SK-N-MC (cell line): ENCODE measurements around the gene FIBCD1.

Experiments used
- DNase-seq: peaks from one replicate; pipeline ENCODE4 v3.0.0-alpha.2; 2011; ENCODE audit warnings: low read depth, low spot score
- H3K27ac ChIP-seq: fragments of 200-600 bp; sonication (generic); 2 replicates; pipeline ENCODE4 v1.5.1; 2016; ENCODE audit warnings: mixed run types
- H3K36me3 ChIP-seq: fragments of 200-600 bp; sonication (generic); 2 replicates; pipeline ENCODE4 v1.6.1; 2017; ENCODE audit warnings: antibody characterized with exemption, low read length, mixed read lengths; ENCODE audit not compliant: insufficient read depth
- H3K4me3 ChIP-seq: fragments of 200-600 bp; sonication (generic); 2 replicates; pipeline ENCODE4 v1.5.1; 2016
- H3K9ac ChIP-seq: fragments of 200-600 bp; sonication (generic); 2 replicates; pipeline ENCODE4 v1.8.0; 2017; ENCODE audit warnings: mixed run types, mixed read lengths; ENCODE audit not compliant: insufficient read length
- H3K9me3 ChIP-seq: fragments of 200-600 bp; sonication (generic); 2 replicates; pipeline ENCODE4 v1.6.1; 2017; ENCODE audit warnings: low read depth, mild to moderate bottlenecking, antibody characterized with exemption, low read length, moderate library complexity, mixed read lengths
- EZH2 ChIP-seq: fragments of 200-600 bp; sonication (generic); IDR thresholded peaks from one replicate; pipeline ENCODE4 v1.6.1; 2017; ENCODE audit warnings: antibody characterized with exemption
- FOXP2 ChIP-seq: optimal IDR thresholded peaks from 2 replicates; pipeline ENCODE3; 2011; ENCODE audit warnings: mild to moderate bottlenecking, moderate library complexity; ENCODE audit not compliant: insufficient read depth; ENCODE audit errors: extremely low read length, control extremely low read depth
- POLR2AphosphoS5 ChIP-seq: IDR thresholded peaks from 2 replicates; pipeline ENCODE4 v1.6.1; 2012; ENCODE audit warnings: mild to moderate bottlenecking, low read depth, low read length, borderline replicate concordance

FIBCD1 gene

DNA sequence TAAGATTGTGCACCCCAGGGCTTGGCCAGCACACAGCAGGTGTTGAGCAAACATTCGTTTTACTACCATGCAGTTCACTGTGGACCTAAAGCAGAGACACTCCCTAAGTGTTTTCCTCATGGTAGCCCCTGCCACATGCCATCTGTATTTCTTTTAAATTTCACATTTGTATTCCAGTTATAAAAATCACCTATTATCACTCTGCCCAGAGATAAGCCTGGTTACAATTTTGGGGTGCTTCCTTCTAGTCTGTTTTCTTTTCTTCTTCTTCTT lies 10.9 kb upstream of the FIBCD1 start:
- Histone ChIP-seq H3K36me3 (no peaks in the 10 kb centered on the region), H3K9ac (no peak overlapping the region), H3K9me3 (no peaks in the 10 kb centered on the region), H3K27ac (no peak overlapping the region), H3K4me3 (no peak overlapping the region)
- DNase-seq, result no peak
- TF ChIP-seq EZH2 (no peak), FOXP2 (no peak)

DNA sequence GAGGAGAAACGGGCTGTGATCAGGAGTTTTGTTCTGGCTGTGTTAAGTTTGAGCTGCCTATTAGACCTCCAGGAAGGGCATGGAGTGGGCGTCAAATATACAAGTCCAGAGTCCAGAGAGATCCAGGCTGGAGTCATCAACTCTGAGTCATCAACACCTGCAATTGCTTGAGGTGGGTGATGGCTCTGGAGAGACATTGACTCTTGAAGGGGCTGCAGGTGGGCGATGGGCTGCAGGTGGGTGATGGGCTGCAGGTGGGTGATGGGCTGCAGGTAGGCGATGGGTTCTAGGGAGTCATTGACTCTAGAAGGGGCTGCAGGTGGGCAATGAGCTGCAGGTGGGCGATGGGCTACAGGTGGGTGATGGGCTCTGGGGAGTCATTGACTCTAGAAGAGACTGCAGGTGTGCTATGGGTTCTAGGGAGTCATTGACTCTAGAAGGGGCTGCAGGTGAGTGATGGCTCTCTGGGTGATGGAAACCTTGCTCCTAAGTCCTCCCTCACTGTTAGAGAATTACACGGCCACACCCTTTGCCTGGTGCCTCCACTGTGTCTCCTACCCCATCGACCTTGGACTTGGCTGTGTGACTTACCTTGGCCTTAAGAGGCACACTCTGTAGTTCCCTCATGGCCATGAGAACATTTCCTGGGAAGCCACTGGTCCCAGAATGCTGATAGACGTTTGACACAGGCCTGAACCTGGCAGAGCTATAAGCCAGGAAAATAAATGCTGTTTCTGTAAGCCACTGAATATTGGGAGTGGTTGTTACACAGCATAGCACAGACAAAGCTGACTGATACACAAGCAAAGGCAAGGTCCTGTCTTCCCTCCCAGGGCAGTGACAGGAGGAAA lies 10.4 kb upstream of the FIBCD1 start:
- TF ChIP-seq FOXP2 (no peak), POLR2AphosphoS5 (no peak), EZH2 (no peak)
- no peak for DNase-seq
- Histone ChIP-seq H3K9me3 (no peaks in the 10 kb centered on the region), H3K36me3 (no peaks in the 10 kb centered on the region), H3K27ac (no peak overlapping the region), H3K9ac (no peak overlapping the region), H3K4me3 (no peak overlapping the region)

DNA sequence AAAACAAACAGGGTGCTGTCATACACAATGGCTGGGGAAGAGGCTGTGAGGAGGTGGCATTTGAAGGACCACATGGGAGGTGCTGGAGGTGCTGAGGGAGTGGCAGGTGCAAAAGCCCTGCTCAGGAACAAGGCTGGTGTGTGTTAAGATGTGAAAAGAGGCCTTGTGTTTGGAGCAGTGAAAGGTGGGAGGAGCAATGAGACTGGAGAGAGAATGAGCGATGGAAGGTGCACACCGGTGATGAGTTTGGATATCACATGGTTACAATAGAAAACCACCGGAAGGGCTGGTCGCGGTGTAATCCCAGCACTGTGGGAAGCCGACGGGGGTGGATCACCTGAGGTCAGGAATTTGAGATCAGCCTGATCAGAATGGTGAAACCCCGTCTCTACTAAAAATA lies 9.2 kb upstream of the FIBCD1 start:
- Histone ChIP-seq H3K9ac (no peak overlapping the region), H3K4me3 (no peak overlapping the region), H3K9me3 (no peaks in the 10 kb centered on the region), H3K36me3 (no peaks in the 10 kb centered on the region), H3K27ac (no peak overlapping the region)
- no peak for DNase-seq
- TF ChIP-seq FOXP2 (no peak), EZH2 (no peak), POLR2AphosphoS5 (no peak)

DNA sequence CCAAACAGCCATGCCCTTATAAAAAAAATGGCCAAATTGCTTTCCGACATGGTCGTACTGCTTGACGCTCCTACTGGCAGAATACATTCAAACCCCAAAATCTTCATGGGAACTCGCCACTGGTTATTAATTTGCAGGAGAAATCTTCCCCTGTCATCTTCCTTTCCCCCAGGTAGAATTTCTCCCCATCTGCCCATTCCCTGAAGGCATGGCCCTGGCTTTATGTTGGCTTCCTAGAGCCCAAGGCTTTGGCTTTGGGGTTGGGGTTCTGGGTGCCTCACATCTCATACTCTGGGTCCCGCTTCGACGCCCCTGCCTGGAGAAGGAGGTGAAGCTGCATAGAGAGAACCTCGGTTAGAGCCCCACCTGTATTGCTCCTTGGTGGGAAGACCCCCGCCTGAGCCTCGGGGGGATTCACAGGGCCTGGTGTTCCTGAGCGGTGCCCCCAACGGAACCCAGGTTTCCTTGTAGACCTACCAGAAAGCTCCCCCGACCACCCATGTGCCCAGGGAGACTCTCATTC lies 8.6 kb upstream of the FIBCD1 start:
- H3K9ac ChIP-seq, result no peak overlapping the region
- no peak for DNase-seq
- H3K36me3 ChIP-seq, result no peaks in the 10 kb centered on the region
- TF ChIP-seq FOXP2 (no peak), EZH2 (no peak), POLR2AphosphoS5 (no peak)
- H3K9me3 ChIP-seq, result no peaks in the 10 kb centered on the region
- no peak overlapping the region for H3K27ac ChIP-seq
- H3K4me3 ChIP-seq, result no peak overlapping the region

DNA sequence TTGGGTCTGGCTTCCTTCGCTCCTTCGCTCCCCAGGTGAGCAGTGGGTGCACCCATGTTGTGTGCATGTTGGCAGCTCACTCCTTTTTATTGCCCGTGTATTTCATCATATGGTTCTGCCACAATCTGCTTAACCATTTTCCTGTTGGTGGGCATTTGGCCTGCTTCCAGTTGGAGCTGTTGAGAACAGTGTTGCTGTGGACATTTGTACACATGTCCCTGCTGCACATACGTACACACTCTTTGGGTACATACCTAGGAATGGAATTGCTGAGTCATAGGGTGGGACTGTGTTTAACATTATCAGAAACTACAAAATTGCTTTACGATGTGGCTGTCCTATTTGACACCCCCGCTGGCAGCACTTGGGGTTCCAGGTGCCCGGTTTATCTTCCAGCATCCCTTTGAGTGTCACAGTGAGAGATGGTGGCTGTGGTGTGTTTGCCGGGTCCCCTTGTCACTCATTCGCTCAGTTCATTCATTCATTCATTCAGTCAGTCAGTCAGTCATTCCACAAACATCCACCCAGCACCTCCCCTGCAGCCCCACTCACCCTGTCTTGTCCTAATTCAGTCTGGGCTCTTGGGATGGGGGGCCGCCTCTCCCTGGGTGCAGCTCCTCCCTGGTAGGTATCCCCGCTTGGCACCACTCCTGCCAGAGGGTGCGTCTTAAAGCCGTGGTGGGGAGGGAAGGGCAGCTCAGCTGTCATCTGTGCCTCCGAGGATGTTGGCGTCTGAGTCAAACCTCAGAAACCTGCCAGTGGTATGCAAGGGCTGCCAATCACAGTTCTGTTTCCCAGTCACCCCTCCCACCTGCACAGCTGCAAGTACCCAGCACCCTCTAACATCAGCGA lies 7.9 kb upstream of the FIBCD1 start:
- no peak overlapping the region for H3K4me3 ChIP-seq
- no peak for TF ChIP-seq POLR2AphosphoS5
- TF ChIP-seq EZH2, result no peak
- TF ChIP-seq FOXP2, result no peak
- H3K9me3 ChIP-seq, result no peaks in the 10 kb centered on the region
- no peak overlapping the region for H3K9ac ChIP-seq
- H3K27ac ChIP-seq, result no peak overlapping the region
- H3K36me3 ChIP-seq, result no peaks in the 10 kb centered on the region
- DNase-seq, result no peak

DNA sequence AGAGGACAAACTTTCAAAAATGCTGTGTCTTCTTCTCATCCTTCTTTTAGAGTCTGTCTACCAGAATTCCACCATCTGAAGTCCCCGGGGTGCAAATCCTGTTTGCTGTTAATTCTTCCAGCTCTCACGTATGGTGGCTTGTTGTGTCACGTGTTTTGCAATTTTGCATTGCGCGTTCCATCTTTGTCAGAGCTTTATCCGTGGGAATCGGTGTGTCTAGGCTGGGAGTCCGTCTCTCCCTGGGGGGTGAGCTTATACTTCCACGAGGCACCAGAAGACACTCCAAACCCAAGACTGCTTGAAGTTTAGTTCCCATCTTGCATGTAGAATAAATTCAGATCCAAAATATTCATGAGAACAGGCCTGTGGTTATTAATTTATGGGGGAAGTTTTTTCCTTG lies 6.1 kb upstream of the FIBCD1 start:
- H3K9ac ChIP-seq, result no peak overlapping the region
- H3K27ac ChIP-seq, result no peak overlapping the region
- TF ChIP-seq POLR2AphosphoS5 (no peak), EZH2 (no peak), FOXP2 (no peak)
- no peaks in the 10 kb centered on the region for H3K9me3 ChIP-seq
- DNase-seq, result no peak
- no peak overlapping the region for H3K4me3 ChIP-seq
- no peaks in the 10 kb centered on the region for H3K36me3 ChIP-seq

DNA sequence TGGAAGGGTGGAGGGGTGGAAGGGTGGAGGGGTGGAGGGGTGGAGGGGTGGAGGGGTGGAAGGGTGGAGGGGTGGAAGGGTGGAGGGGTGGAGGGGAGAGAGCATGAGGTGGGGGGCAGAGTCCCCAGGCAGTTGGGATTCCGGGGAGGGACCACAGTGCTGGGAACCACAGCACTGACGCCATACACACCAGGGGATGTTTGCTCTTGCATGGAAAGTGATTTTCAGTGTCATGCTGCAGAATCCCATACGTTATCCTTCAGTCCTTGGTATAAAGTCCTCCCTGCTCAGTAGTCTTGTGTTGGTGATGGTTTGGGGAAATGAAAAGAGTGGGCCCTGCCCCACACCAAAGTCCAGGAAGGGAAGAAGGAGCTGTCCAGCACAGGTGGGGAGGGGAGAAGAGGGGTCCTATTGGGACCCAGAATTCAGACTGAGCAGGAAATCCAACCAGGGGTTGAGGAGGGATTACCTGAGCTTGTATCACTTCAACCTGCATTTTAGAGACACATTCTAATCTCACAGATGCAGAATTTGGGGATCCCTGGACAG lies 5.5 kb upstream of the FIBCD1 start:
- H3K9ac ChIP-seq, result no peak overlapping the region
- no peak overlapping the region for H3K27ac ChIP-seq
- H3K9me3 ChIP-seq, result no peaks in the 10 kb centered on the region
- TF ChIP-seq POLR2AphosphoS5, result no peak
- no peak for TF ChIP-seq FOXP2
- no peak for TF ChIP-seq EZH2
- H3K4me3 ChIP-seq, result no peak overlapping the region
- H3K36me3 ChIP-seq, result no peaks in the 10 kb centered on the region
- no peak for DNase-seq

DNA sequence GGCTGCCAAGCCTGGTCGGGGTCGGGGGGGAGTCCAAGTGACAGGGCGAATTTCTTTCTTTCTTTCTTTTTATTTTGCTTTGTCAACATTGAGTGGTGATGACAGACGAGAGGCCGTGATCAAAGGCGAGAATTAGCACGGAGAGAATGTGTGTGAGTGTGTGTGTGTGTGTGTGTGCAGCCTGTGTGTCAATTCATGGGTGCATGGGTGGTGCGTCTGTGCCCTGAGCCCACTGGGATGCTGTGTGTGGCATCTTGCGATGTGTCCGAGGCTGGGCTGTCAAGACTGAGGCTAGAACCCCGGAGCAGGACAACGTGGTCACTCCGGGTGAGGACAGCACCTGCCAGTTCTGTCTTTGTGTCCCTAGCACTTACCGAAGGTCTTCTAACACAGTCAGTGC lies 4.7 kb upstream of the FIBCD1 start:
- TF ChIP-seq POLR2AphosphoS5 (no peak), FOXP2 (no peak), EZH2 (no peak)
- no peak overlapping the region for H3K27ac ChIP-seq
- no peak for DNase-seq

More for the DNA sequence above, 4.7 kb upstream of the FIBCD1 start:
- no peaks in the 10 kb centered on the region for H3K36me3 ChIP-seq
- H3K9me3 ChIP-seq, result no peaks in the 10 kb centered on the region
- no peak overlapping the region for H3K9ac ChIP-seq
- H3K4me3 ChIP-seq, result no peak overlapping the region
